Neuronal stem cell (in vitro differentiated cells): ENCODE data around the gene PRPF19.

ENCODE experiments used
- DNase-seq: peaks from one replicate; pipeline ENCODE4 v3.0.0-alpha.2; 2013; ENCODE audit warnings: low spot score
- H2AFZ ChIP-seq: one replicate; pipeline ENCODE4 v1.6.1; 2013; ENCODE audit warnings: mild to moderate bottlenecking, low read length, inconsistent platforms
- H2AK5ac ChIP-seq: 2 replicates; pipeline ENCODE4 v1.6.1; 2013; ENCODE audit warnings: low read depth, mild to moderate bottlenecking, inconsistent platforms, low read length, moderate library complexity, mixed read lengths
- H2BK120ac ChIP-seq: 2 replicates; pipeline ENCODE4 v1.6.1; 2013; ENCODE audit warnings: low read depth, mild to moderate bottlenecking, inconsistent platforms, low read length, moderate library complexity, mixed read lengths
- H2BK12ac ChIP-seq: one replicate; pipeline ENCODE4 v1.6.1; 2013; ENCODE audit warnings: low read length, inconsistent platforms
- H2BK15ac ChIP-seq: 2 replicates; pipeline ENCODE4 v1.6.1; 2013; ENCODE audit warnings: mild to moderate bottlenecking, low read length, inconsistent platforms, mixed read lengths
- H2BK5ac ChIP-seq: one replicate; pipeline ENCODE4 v1.6.1; 2013; ENCODE audit warnings: inconsistent platforms, mild to moderate bottlenecking, low read length, moderate library complexity
- H3K14ac ChIP-seq: one replicate; pipeline ENCODE4 v1.6.1; 2013; ENCODE audit warnings: low read length, inconsistent platforms
- H3K18ac ChIP-seq: 2 replicates; pipeline ENCODE4 v1.6.1; 2013; ENCODE audit warnings: low read length, inconsistent platforms
- H3K23ac ChIP-seq: 2 replicates; pipeline ENCODE4 v1.6.1; 2013; ENCODE audit warnings: low read depth, mild to moderate bottlenecking, mixed read lengths, low read length, inconsistent platforms; ENCODE audit not compliant: poor library complexity
- H3K27ac ChIP-seq: replicated peaks from 3 replicates; pipeline ENCODE4 v1.5.1; 2013; ENCODE audit warnings: low read length, inconsistent platforms
- H3K27me3 ChIP-seq, 3 experiments: 2 replicates each; pipeline ENCODE4 v1.6.1; 2013; ENCODE audit warnings: low read length in 3 of 3, mild to moderate bottlenecking in 2 of 3, inconsistent platforms in 1 of 3, low read depth in 1 of 3, mixed read lengths in 1 of 3, moderate library complexity in 1 of 3; ENCODE audit not compliant: control insufficient read depth in 3 of 3, insufficient read depth in 3 of 3
- H3K36me3 ChIP-seq, 2 donors: replicated peaks in 1 of 2; 2 replicates each; pipeline ENCODE4 v1.6.1; 2013; ENCODE audit warnings: low read length in 2 of 2; ENCODE audit not compliant: control insufficient read depth in 2 of 2, insufficient read depth in 2 of 2
- H3K4ac ChIP-seq: 2 replicates; pipeline ENCODE4 v1.6.1; 2013; ENCODE audit warnings: inconsistent platforms, mild to moderate bottlenecking, low read length, moderate library complexity
- H3K4me1 ChIP-seq, 2 donors: 1 replicate in 1 of 2; 2 replicates in 1 of 2; pipeline ENCODE4 v1.6.1; 2013; ENCODE audit warnings: low read length in 2 of 2, low read depth in 1 of 2; ENCODE audit not compliant: control insufficient read depth in 2 of 2, insufficient read depth in 1 of 2
- H3K4me2 ChIP-seq: one replicate; pipeline ENCODE4 v1.6.1; 2013; ENCODE audit warnings: mild to moderate bottlenecking, low read length, inconsistent platforms; ENCODE audit not compliant: insufficient read depth, poor library complexity, severe bottlenecking
- H3K4me3 ChIP-seq, 2 donors: 2 replicates each; pipeline ENCODE4 v1.5.1; 2013; ENCODE audit warnings: low read length in 2 of 2, mild to moderate bottlenecking in 2 of 2, inconsistent platforms in 1 of 2, moderate library complexity in 1 of 2
- H3K79me1 ChIP-seq: one replicate; pipeline ENCODE4 v1.6.1; 2013; ENCODE audit warnings: low read depth, mild to moderate bottlenecking, inconsistent platforms, low read length, moderate library complexity
- H3K9ac ChIP-seq: one replicate; pipeline ENCODE4 v1.6.1; 2013; ENCODE audit warnings: mild to moderate bottlenecking, low read depth, low read length, inconsistent platforms; ENCODE audit not compliant: poor library complexity
- H3K9me3 ChIP-seq, 2 donors: replicated peaks in 1 of 2; 2 replicates each; pipeline versions ENCODE3 to v1.6.1; 2013; ENCODE audit warnings: low read length in 2 of 2, mild to moderate bottlenecking in 2 of 2, inconsistent platforms in 1 of 2, low read depth in 1 of 2, mixed read lengths in 1 of 2, moderate library complexity in 1 of 2; ENCODE audit not compliant: control insufficient read depth in 2 of 2, insufficient read depth in 1 of 2
- H4K8ac ChIP-seq: one replicate; pipeline ENCODE4 v1.6.1; 2013; ENCODE audit warnings: low read depth, mild to moderate bottlenecking, inconsistent platforms, low read length, moderate library complexity
- H4K91ac ChIP-seq: one replicate; pipeline ENCODE4 v1.6.1; 2013; ENCODE audit warnings: low read length, low read depth, mild to moderate bottlenecking, inconsistent platforms; ENCODE audit not compliant: poor library complexity
- WGBS, 2 donors: extraction: QIAGEN DNeasy Blood & Tissue Kit; methylation state at CpG; one replicate each; pipeline ENCODE4 v1.1.7; 2013; ENCODE audit warnings: missing lambda C conversion rate in 2 of 2, mixed read lengths in 1 of 2; ENCODE audit not compliant: insufficient read length in 2 of 2, insufficient replicate concordance in 1 of 2; ENCODE audit errors: extremely low coverage in 2 of 2; 5-methylcytosine and 5-hydroxymethylcytosine counted together

PRPF19 gene

GRCh38 chr11:60934790-60935605 lies 28.6 kb upstream of the PRPF19 start:
- no peak overlapping the region for H3K27ac ChIP-seq
- H3K18ac ChIP-seq: no peak overlapping the region
- no peak overlapping the region for H2AFZ ChIP-seq
- no peaks in the 10 kb centered on the region for H3K9me3 ChIP-seq
- no peak overlapping the region for H2BK12ac ChIP-seq
- no peak overlapping the region for H3K23ac ChIP-seq
- H3K4me2 ChIP-seq: no peak overlapping the region
- H3K4ac ChIP-seq: no peak overlapping the region
- peaks cover 45 to 75% of the 10 kb centered on the region in 2 donors for H3K36me3 ChIP-seq
- H2BK15ac ChIP-seq: no peak overlapping the region
- no peak overlapping the region for H2BK120ac ChIP-seq
- H3K4me3 ChIP-seq: no peak overlapping the region
- no peak overlapping the region for H4K8ac ChIP-seq
- H3K79me1 ChIP-seq: peaks cover 3% of the 10 kb centered on the region
- H3K14ac ChIP-seq: no peak overlapping the region
- no peak for DNase-seq
- H3K9ac ChIP-seq: peak overlapping the region; percentile 53
- no CpG with 5 or more reads among the region's 21 CpGs for WGBS, 2 donors
- H4K91ac ChIP-seq: no peak overlapping the region
- H3K4me1 ChIP-seq: peaks cover 2 to 8% of the 10 kb centered on the region in 2 donors
- H2AK5ac ChIP-seq: no peak overlapping the region
- peak overlapping the region; percentile 29 for H2BK5ac ChIP-seq
- no peaks in the 10 kb centered on the region for H3K27me3 ChIP-seq

- peak overlapping the region; percentile 21 for H3K18ac ChIP-seq
These were observed 27.9 kb upstream of the PRPF19 start for GRCh38 chr11:60934124-60934789.

GRCh38 chr11:60933416-60934123 lies 27.2 kb upstream of the PRPF19 start:
- Histone ChIP-seq H2AFZ (no peak overlapping the region), H3K27me3 (no peaks in the 10 kb centered on the region), H2BK15ac (peak overlapping the region; percentile 78), H3K4ac (no peak overlapping the region), H4K91ac (no peak overlapping the region), H3K4me3 (no peak overlapping the region), H2BK12ac (peak overlapping the region; percentile 48), H2AK5ac (no peak overlapping the region), H2BK5ac (no peak overlapping the region), H3K9ac (no peak overlapping the region), H3K9me3 (no peaks in the 10 kb centered on the region), H3K79me1 (peaks cover 3% of the 10 kb centered on the region), H3K18ac (peak overlapping the region; percentile 21), H3K4me1 (peaks cover 2 to 6% of the 10 kb centered on the region in 2 donors), H3K14ac (no peak overlapping the region), H3K23ac (peak overlapping the region; percentile 21), H4K8ac (peak overlapping the region; percentile 74), H3K27ac (no peak overlapping the region), H3K36me3 (peaks cover 59 to 89% of the 10 kb centered on the region in 2 donors), H2BK120ac (no peak overlapping the region), H3K4me2 (no peak overlapping the region)
- DNase-seq: no peak
- WGBS, 2 donors: no CpG with 5 or more reads among the region's 37 CpGs

More at GRCh38 chr11:60934124-60934789, 27.9 kb upstream of the PRPF19 start:
- no peak for DNase-seq
- H2BK120ac ChIP-seq: no peak overlapping the region
- H3K9me3 ChIP-seq: no peaks in the 10 kb centered on the region
- no peak overlapping the region for H3K27ac ChIP-seq
- H3K4me2 ChIP-seq: no peak overlapping the region
- H3K9ac ChIP-seq: peak overlapping the region; percentile 3
- H3K4me1 ChIP-seq: peaks cover 2 to 8% of the 10 kb centered on the region in 2 donors
- H4K8ac ChIP-seq: no peak overlapping the region
- H3K4me3 ChIP-seq: no peak overlapping the region
- H2BK12ac ChIP-seq: no peak overlapping the region
- no peak overlapping the region for H2BK5ac ChIP-seq
- H3K79me1 ChIP-seq: peaks cover 3% of the 10 kb centered on the region
- H2AK5ac ChIP-seq: no peak overlapping the region
- no peak overlapping the region for H3K4ac ChIP-seq
- H3K14ac ChIP-seq: no peak overlapping the region
- H3K27me3 ChIP-seq: no peaks in the 10 kb centered on the region
- H2BK15ac ChIP-seq: no peak overlapping the region
- H3K36me3 ChIP-seq: peaks cover 52 to 82% of the 10 kb centered on the region in 2 donors
- H2AFZ ChIP-seq: no peak overlapping the region
- no peak overlapping the region for H4K91ac ChIP-seq
- no CpG with 5 or more reads among the region's 57 CpGs for WGBS, 2 donors
- H3K23ac ChIP-seq: no peak overlapping the region
